Brain microvascular endothelial cell (primary cell): ENCODE measurements around the gene NAA10.
A peak's percentile ranks its signal among the peaks of the same experiment; 100 is the strongest.

Experiments used
- DNase-seq: peaks from one replicate; pipeline ENCODE4 v3.0.0-alpha.2; 2020
- H3K27ac ChIP-seq: fragments of 250-450 bp; sonication (Bioruptor Pico); 2 replicates; pipeline ENCODE4 v1.5.1; 2020; ENCODE audit warnings: mild to moderate bottlenecking, moderate library complexity
- H3K27me3 ChIP-seq: fragments of 250-450 bp; sonication (Bioruptor Pico); replicated peaks from 2 replicates; pipeline ENCODE4 v1.5.1; 2020; ENCODE audit warnings: mild to moderate bottlenecking
- H3K36me3 ChIP-seq: fragments of 250-450 bp; sonication (Bioruptor Pico); replicated peaks from 2 replicates; pipeline ENCODE4 v1.5.1; 2020; ENCODE audit warnings: mild to moderate bottlenecking
- H3K4me3 ChIP-seq: 2 replicates; pipeline ENCODE4 v1.5.1; 2011; ENCODE audit warnings: low read depth, mild to moderate bottlenecking, control low read depth, low read length, moderate library complexity
- CTCF ChIP-seq: IDR thresholded peaks from 2 replicates; pipeline ENCODE4 v1.5.1; 2011; ENCODE audit warnings: low read depth, mild to moderate bottlenecking, moderate library complexity, low read length, control low read depth, inconsistent platforms; ENCODE audit errors: missing control alignments
- in situ Hi-C: cut with HindIII; loops from 2 replicates; pipeline ENCODE4 v1.10.0; 2017; ENCODE audit warnings: low sequenced_read_pairs, low pct_ligation_motif_present

NAA10 gene

DNA sequence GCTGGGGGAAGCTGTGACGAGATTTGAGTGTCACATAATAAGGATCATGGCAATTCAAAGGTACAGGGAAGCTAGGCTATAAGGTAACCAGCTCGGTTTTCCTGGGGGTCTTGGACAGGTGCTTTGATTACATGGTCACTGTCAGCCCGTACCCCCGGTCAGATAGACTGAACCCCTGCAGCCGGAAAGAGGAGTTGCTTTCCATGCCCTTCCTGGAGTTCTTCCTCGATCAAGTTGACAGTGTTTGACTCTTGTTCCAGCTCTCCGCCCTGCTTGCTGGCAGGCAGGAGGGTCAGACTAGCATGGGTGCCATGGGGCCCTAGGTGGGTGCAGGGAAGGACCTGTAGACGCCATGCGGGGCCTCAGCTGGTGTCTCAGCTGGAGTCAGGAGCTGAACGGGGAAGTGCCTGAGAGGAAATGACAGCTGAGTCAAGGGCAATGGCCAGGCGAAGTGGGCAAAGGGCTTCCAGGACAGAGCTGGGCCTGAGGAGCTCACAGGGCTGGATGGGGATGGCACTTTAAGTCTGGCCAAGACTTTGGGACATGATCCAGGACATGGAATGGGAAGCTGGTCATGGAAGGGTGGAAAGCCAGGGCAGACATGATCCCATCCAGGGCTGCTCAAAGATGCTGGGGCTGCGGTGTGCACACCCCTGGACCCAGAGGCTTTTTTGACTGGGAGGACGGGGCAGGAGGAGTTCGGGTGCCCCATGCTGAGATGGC is 39.3 kb upstream of the NAA10 start:
- H3K27ac ChIP-seq: no peak overlapping the region
- in situ Hi-C loops: no loop called here

DNA sequence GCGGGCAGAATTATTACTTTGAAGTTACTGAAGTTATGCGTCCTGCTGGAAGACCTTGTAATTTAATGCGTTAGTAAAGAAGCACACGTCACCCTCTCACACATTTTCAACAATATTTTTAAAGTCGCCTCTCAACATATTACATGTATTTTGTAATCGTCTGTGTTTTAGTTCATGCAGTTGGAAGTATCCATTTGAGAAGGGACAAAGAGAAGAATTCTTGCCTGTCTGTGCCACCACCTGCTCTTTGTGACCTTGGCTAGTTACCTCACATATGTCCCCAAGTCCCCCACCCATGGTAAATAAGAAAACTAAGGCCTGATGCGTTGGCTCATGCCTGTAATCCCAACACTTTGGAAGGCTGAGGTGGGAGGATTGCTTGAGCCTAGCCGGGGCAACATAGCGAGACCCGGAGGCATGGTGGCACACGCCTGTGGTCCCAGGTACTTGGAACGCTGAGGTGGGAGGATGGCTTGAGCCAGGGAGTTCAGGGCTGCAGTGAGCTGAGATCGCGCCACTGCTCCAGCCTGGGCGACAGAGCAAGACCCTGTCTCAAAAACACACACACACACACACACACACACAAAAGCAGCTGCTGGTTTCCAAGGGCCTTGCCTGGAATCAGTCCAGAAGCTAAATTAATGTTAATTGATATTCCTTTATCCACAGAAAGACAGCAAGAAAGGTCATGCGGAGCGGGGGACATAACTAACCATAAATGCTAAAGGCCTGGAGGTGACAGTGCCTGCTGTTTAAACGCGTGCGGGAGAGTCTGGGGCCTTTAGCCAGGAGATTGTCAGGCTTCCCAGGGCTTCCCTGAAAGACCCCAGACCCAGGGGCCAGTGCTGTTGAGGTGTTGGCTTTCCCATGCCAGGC is 38.5 kb upstream of the NAA10 start:
- in situ Hi-C loops: no loop called here
- H3K36me3 ChIP-seq: no peaks in the 10 kb centered on the region
- no peak for DNase-seq
- no peak for TF ChIP-seq CTCF
- no peaks in the 10 kb centered on the region for H3K27me3 ChIP-seq
- peak overlapping the region; percentile 58 for H3K4me3 ChIP-seq
- peak overlapping the region; percentile 98 for H3K27ac ChIP-seq

More for the DNA sequence above, 39.3 kb upstream of the NAA10 start:
- DNase-seq: no peak
- H3K36me3 ChIP-seq: no peaks in the 10 kb centered on the region
- H3K27me3 ChIP-seq: no peaks in the 10 kb centered on the region
- TF ChIP-seq CTCF: no peak
- no peak overlapping the region for H3K4me3 ChIP-seq

- no peak for TF ChIP-seq CTCF
- peak within 1 kb of the TSS; percentile 98 for H3K27ac ChIP-seq
- H3K27me3 ChIP-seq: no peaks in the 10 kb centered on the region
- H3K36me3 ChIP-seq: no peaks in the 10 kb centered on the region
- DNase-seq: peak; percentile 74
- peak within 1 kb of the TSS; percentile 87 for H3K4me3 ChIP-seq
- in situ Hi-C loops: no loop called here
These were observed 37.7 kb upstream of the NAA10 start, which contains the start of gene TMEM187 for GRCh38 chrX:153972368-153973126. Gene TMEM187, plus strand, starts transcription at chrX:153972754. Its CDS starts 9,309 bp downstream, at chrX:153982063.

DNA sequence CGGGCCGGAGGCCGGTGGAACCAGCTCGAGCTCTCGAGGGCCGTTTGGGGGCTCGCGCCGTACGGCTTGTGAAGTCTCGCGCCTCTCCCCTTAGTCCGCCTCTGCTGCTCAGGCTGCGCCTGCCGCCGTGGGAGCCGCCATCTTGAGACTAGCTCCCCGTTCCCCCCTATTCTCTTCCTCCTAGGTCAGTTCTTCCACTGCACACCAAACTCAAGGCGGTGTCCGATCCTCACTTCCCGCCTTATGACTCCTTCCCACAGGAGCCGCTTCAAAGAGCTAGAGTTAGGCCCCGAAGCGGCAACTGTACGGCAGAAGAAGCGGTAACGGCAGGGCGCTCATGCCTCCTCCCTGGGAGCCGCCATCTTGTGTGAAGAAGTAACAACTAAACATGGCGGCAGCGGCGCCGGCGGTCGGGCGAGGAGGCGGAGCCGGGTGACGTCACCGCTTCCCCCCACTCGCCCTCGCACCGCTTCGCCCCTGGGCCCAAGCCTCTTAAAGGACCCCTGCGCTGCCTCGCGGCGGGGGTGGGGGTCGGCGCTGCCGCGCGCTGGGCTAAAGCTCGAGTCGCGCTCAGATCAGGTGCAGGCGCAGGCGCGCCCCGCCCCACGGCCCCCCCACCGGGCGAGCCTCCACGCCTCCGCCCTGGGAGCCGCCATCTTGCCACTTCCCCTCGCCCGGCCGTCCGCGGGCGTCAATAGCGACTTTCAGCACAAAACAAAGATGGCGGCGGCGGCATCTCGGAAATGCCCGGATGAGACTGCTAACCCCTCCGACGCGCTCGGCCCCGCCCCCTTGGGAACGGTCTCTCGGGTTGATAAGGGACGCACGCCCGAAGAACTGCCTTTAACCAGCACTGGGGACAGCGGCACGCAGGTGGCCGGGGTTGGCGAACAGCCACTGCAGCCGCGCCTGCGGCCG is 36.9 kb upstream of the NAA10 start, which contains the start of gene HCFC1:
TSS of gene HCFC1 (minus strand) at position 369 of the 918 bp plus-strand sequence. CDS start 978 bp downstream, outside the sequence.
- Histone ChIP-seq H3K36me3 (no peaks in the 10 kb centered on the region), H3K27me3 (no peaks in the 10 kb centered on the region), H3K27ac (peak within 1 kb of the TSS; percentile 98), H3K4me3 (peak within 1 kb of the TSS; percentile 87)
- peak; percentile 81 for DNase-seq
- in situ Hi-C loops: no loop called here
- no peak for TF ChIP-seq CTCF

DNA sequence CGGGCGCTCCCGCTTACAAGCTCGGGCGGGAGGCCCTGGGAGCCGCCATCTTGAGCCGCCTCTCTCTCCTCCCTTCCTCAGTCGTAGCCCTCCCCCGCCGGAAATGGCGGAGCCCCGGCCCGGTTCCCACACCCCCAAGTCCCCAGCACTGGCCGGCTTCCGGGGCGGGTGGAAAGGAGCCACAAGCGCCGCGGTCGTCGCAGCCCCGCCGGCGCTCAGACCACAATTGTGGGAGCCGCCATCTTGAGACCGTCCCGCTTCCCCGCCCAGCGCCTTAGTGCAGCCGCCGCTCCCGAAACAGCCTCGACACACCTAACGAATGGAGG is 36.2 kb upstream of the NAA10 start:
- DNase-seq: peak; percentile 82
- in situ Hi-C loops: no loop called here
- peak overlapping the region; percentile 98 for H3K27ac ChIP-seq

More for the DNA sequence above, 36.2 kb upstream of the NAA10 start:
- Histone ChIP-seq H3K27me3 (no peaks in the 10 kb centered on the region), H3K4me3 (peak overlapping the region; percentile 87), H3K36me3 (no peaks in the 10 kb centered on the region)
- TF ChIP-seq CTCF: no peak
